TTC549 (cell line): ENCODE results near the gene SLCO1B3.
"Not testable (repeated sequence)": the region's sequence is repeated elsewhere in the genome, so short reads cannot be mapped to it uniquely, and the experiment has no call there.

ENCODE experiments used
- FAIRE-seq: peaks from 2 replicates; lab custom pipeline; 2012; peaks lifted over from hg19 to GRCh38; lab: Jason Lieb, UNC

Gene SLCO1B3

GRCh38 chr12:20810487-20810886 lies at the start of gene SLCO1B3:
Gene SLCO1B3, plus strand, starts transcription at chr12:20810705. Its CDS starts 5,034 bp downstream, at chr12:20815739.
- no peak for FAIRE-seq

- no peak for FAIRE-seq
Observed at GRCh38 chr12:20777420-20777819, 33.1 kb upstream of the SLCO1B3 start.

DNA sequence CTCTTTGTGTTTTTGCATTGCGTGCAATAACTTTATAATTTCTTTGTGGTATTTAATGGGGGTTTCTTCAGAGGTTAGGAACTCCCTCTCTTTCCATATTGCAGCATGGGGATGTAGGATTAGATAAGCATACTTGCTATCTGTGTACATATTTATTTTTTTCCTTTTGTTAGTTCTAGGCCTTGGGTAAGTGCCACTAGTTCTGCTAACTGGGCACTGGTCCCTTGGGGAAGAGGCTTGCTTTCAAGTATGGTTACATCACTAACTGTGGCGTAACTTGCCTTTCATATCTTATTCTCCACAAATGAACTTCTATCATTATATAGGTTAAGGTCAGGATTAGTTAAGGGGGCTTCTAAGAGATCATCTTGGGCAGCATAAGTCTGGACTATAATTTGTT lies 31.5 kb upstream of the SLCO1B3 start:
- FAIRE-seq, result no peak

GRCh38 chr12:20779971-20780370 lies 30.5 kb upstream of the SLCO1B3 start:
- FAIRE-seq, result not testable (repeated sequence)

DNA sequence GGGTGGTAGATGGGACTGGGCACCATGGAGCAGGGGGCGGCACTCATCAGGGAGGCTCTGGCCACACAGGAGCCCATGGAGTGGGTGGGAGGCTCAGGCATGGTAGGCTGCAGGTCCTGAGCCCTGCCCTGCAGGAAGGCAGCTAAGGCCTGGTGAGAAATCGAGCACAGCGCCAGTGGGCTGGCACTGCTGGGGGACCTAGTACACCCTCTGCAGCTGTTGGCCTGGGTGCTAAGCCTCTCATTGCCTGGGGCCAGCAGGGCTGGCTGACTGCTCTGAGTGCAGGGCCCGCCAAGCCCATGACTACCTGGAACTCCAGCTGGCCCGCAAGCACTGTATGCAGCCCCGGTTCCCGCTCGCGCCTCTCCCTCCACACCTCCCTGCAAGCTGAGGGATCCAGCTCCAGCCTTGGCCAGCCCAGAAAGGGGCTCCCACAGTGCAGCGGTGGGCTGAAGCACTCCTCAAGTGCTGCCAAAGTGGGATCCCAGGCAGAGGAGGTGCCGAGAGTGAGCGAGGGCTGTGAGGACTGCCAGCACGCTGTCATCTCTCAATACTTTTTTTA lies 26.6 kb upstream of the SLCO1B3 start:
- FAIRE-seq, result not testable (repeated sequence)

DNA sequence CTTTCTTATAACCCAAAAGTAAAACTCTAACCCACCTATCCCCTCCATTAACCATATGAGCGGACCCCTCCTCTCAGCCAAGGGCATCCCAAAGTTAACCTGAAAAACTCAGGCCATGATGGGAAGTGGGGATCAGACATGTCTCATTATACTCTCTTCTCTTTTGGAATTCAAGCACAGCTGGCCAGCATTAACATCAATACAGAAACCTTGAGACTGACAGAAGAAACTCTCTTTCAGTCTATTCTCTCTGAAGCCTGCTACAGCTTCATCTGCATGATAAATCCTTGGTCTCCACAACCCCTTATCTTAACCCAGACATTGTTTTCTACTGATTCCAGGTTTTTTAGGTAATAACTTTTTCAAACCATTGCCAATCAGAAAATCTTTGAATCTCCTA lies 17.5 kb upstream of the SLCO1B3 start:
- FAIRE-seq, result no peak

DNA sequence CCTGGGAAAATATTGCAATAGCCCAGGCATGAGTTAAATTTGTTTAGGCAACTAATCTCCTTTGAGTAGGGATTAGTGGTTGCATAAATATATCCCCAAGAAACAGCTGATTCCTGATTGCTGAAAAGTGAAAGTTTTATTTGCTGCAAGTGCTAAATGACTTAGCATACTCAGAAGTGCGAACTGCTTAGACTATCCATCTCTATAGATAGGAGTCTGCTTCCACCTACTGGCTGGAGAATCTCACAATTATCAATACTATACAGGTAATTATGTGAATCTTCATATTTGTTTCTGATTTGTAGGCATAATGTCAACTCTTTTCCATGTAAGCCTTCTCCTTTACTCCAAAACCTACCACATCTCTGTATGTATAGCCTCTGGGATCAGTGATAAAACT lies 12.0 kb upstream of the SLCO1B3 start:
- no peak for FAIRE-seq

- no peak for FAIRE-seq
Observed at GRCh38 chr12:20800160-20800559, 10.3 kb upstream of the SLCO1B3 start.

- no peak for FAIRE-seq
Observed at GRCh38 chr12:20801035-20801434, 9.5 kb upstream of the SLCO1B3 start.

- no peak for FAIRE-seq
Observed at GRCh38 chr12:20805921-20806320, 4.6 kb upstream of the SLCO1B3 start.

DNA sequence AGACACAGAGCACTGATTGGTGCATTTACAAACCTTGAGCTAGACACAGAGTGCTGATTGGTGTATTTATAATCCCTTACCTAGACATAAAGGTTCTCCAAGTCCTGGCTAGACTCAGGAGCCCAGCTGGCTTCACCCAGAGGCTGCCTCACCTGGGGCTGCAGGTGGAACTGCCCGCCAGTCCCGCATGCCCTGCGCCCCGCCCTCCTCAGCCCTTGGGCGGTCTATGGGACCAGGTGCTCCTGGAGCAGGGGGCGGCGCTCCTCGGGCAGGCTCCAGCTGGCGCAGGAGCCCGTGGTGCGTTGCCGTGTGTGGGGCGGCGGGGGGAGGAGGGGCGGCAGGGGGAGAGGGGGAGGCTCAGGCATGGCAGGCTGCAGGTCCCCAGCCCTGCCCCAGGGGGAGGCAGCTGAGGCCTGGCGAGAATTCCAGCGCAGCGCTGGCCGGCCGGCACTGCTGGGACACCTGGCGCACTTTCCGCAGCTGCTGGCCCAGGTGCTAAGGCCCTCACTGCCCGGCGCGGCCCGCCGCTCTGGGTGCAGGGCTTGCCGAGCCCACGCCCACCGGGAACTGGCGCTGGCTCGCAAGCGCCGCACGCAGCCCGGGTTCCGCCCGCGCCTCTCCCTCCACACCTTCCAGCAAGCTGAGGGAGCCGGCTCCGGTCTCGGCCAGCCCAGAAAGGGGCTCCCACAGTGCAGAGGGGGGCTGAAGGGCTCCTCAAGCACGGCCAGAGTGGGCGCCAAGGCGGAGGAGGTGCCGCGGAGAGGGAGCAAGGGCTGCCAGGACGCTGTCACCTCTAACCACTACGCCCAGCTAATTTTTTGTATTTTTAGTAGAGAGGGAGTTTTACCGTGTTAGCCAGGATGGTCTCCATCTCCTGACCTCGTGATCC lies 3.1 kb upstream of the SLCO1B3 start:
- no peak for FAIRE-seq

DNA sequence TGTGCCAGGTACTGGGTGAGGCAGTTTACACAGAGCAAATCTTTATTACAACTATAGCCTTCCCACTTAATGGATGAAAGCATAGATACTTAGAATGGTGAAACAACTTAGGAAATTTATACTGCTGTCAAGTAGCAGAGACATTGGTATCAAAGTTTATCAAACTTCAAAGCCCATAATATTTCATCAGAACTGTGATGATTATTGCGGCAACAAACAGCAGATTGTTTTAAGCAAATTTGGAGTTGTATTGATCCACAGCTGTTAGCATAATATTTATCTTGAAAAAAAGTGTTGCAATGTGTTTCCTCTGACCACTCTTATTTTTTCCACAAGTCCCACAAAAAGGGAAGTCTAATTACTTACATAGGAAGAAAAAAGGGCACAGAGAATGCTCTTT lies 2.0 kb upstream of the SLCO1B3 start:
- no peak for FAIRE-seq

GRCh38 chr12:20815574-20815973 lies 5.1 kb downstream of the SLCO1B3 start:
- no peak for FAIRE-seq

GRCh38 chr12:20822415-20822814 lies 11.9 kb downstream of the SLCO1B3 start:
- no peak for FAIRE-seq

DNA sequence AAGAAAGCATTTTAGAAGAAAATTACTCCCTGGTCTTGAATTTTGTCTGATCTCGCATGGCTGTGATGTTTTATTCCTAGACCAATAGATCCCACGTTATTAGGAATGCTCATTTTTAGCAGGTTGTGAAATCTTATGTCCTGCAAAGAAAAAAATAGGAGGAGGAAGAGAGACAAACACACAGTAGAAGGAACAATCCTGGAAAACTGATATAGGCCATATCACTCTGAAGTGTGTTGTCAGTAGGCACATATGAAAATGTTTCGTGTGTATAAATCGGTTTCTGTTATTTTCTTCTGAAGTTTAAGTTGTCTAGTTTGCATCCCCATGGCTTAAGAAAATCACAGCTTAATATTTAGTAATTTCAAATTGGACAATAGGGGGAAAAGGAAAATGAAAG lies 12.4 kb downstream of the SLCO1B3 start:
- no peak for FAIRE-seq

DNA sequence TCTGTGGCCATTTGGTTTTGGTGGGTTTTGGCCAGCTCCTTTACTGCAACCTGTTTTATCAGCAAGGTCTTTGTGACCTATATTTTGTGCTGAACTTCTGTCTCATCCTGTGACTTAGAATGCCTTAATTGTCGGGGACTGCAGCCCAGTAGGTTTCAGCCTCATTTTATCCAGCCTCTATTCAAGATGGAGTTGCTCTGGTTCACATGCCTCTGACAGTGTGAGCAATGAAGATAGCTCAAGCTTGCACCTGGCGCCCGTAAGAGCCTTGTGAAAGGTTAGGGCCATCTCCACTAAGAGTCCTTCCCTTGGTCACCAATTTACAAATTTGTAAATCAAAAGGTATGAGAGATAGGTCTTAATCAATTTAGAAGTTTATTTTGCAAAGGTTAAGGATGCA lies 19.4 kb downstream of the SLCO1B3 start:
- no peak for FAIRE-seq

- no peak for FAIRE-seq
Observed at GRCh38 chr12:20830456-20830855, 20.0 kb downstream of the SLCO1B3 start.

DNA sequence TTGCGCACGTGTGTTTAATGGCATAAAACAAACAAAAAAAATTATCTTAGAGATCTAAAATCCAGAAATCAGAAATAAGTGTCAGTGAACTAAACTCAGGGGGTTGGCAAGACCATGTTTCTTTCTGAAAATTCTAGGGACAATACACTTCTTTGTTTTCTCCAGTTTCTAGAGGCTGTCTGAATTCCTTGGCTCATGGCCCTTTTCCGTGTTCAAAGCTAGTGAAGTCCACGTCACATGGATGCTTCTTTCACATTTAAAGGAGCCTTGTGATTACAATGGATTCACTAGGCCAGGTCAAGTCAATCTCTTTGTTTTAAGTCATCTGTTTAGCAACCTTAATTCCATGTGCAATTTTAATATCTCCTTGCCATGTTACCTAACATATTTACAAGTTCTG lies 22.4 kb downstream of the SLCO1B3 start:
- no peak for FAIRE-seq

- no peak for FAIRE-seq
Observed at GRCh38 chr12:20852649-20853048, 42.1 kb downstream of the SLCO1B3 start.

DNA sequence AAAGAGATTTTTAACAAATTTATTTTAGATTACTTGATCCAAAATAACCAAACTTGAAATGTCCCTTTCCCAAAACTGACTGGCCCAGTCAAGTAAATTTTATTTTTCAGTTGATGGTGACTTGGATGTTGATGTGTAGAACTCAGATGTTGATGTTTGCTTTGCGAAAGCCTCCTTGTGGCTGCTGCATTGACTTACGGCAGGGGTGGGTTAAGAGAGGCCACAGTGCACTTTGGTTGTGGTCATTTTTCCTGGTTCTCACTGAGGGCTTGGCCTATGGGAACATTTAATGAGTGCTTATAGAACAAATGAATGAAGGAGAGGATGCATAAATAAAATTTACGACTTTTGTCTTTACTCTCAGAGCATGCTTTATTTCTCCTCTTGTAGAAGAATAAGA lies 52.6 kb downstream of the SLCO1B3 start:
- FAIRE-seq, result no peak

GRCh38 chr12:20865873-20866272 lies 55.4 kb downstream of the SLCO1B3 start:
- FAIRE-seq, result no peak

- FAIRE-seq, result no peak
Observed at GRCh38 chr12:20868277-20868676, 57.8 kb downstream of the SLCO1B3 start.

- no peak for FAIRE-seq
Observed at GRCh38 chr12:20883288-20883687, 72.8 kb downstream of the SLCO1B3 start.

DNA sequence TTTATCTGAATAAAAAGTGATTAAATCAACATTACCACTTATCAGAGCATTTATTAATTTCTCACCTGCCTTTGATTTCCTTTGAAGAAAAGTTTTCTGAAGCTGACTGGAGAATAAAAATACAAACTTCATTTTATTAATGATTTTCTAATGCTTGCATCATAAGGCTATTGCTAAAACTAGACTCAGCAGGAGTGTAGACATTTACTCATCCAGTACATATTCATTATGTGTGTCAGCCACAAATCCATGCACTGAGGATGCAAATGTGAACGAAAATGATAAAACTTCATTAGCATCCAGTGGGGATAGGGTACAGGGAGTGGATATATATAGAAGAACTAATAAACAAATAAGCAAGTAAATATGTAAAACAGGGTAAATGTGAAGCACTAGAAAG lies 74.6 kb downstream of the SLCO1B3 start:
- FAIRE-seq, result no peak
